Measurements from ENCODE around the gene SPINT4. TPM values are rescaled to one million over a fixed set of nuclear protein-coding genes. Genes with fewer than 3 reads are reported as not detected.
"Not testable (repeated sequence)": the region's sequence is repeated elsewhere in the genome, so short reads cannot be mapped to it uniquely, and the experiment has no call there.

The SPINT4 gene
- total and polyA plus RNA-seq, 4 donors: not detected

DNA sequence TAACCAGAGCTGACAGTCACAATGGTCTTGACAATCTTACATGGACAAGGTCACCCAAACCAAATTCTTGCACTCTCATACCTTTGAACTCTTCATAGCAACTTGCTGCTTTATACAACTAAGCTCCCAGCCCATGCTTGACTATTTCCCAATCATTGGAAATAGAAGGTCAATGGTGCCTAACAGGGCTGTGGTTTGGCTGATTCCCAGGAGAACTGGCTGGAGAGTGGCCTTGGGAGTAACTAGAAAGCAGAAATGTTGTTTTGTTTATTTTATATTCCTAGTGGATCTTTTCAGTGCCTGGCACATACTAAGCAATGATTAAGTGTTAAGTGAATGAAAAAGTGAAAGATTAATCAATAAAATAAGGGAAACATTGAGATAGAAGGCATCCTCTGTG is 3.0 kb downstream of the SPINT4 start:
- no peaks in the 10 kb centered on the region for H3K27me3 ChIP-seq (ENCODE audit: control insufficient read depth, insufficient read depth, low read length)
- no peak for DNase-seq (ENCODE audit: low read depth in 4 of 6, low spot score in 6 of 6)
- no peaks in the 10 kb centered on the region for H3K9me3 ChIP-seq (ENCODE audit: control insufficient read depth, insufficient read depth, low read length)
- no peak overlapping the region for H3K4me3 ChIP-seq (ENCODE audit: low read depth, low read length)
- no peaks in the 10 kb centered on the region for H3K4me1 ChIP-seq (ENCODE audit: control insufficient read depth, insufficient read depth, low read length)
- no peaks in the 10 kb centered on the region for H3K36me3 ChIP-seq (ENCODE audit: control insufficient read depth, insufficient read depth, low read length)
- no peak overlapping the region for H3K27ac ChIP-seq (ENCODE audit: low read depth, low read length)

DNA sequence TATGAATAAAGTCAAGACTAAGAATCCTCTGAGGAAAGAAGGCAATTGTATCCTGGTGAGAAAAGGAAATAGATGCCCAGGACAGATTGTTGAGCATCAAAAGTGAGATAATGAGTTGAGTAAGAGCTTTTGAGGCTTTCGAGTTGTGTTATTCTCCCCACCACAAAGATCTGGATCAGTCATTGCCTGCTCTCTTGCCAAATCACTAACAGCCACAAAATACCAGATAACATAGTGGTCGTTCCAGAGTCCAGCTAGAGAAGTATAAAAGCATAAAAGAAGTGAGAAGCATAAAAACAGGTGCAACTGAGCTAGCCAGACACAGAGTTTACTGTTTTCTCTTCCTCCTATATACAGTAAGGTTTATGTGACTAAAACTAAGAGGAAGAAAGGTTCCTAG is 4.9 kb downstream of the SPINT4 start:
- Histone ChIP-seq H3K27ac (ENCODE audit: low read depth, low read length) (no peak overlapping the region), H3K4me1 (ENCODE audit: control insufficient read depth, insufficient read depth, low read length) (no peaks in the 10 kb centered on the region), H3K27me3 (ENCODE audit: control insufficient read depth, insufficient read depth, low read length) (no peaks in the 10 kb centered on the region), H3K36me3 (ENCODE audit: control insufficient read depth, insufficient read depth, low read length) (no peaks in the 10 kb centered on the region), H3K4me3 (ENCODE audit: low read depth, low read length) (no peak overlapping the region), H3K9me3 (ENCODE audit: control insufficient read depth, insufficient read depth, low read length) (no peaks in the 10 kb centered on the region)
- DNase-seq (ENCODE audit: low read depth in 4 of 6, low spot score in 6 of 6): no peak
- WGBS (ENCODE audit: insufficient coverage): no CpG with 5 or more reads among the region's 2 CpGs

- H3K4me1 ChIP-seq (ENCODE audit: control insufficient read depth, insufficient read depth, low read length): no peaks in the 10 kb centered on the region
- no peak overlapping the region for H3K4me3 ChIP-seq (ENCODE audit: low read depth, low read length)
- H3K9me3 ChIP-seq (ENCODE audit: control insufficient read depth, insufficient read depth, low read length): peaks cover 3% of the 10 kb centered on the region
- DNase-seq (ENCODE audit: low read depth in 4 of 6, low spot score in 6 of 6): no peak
- H3K27ac ChIP-seq (ENCODE audit: low read depth, low read length): no peak overlapping the region
- H3K36me3 ChIP-seq (ENCODE audit: control insufficient read depth, insufficient read depth, low read length): no peaks in the 10 kb centered on the region
- H3K27me3 ChIP-seq (ENCODE audit: control insufficient read depth, insufficient read depth, low read length): no peaks in the 10 kb centered on the region
These were observed 10.1 kb downstream of the SPINT4 start for GRCh38 chr20:45732199-45732598.

- Histone ChIP-seq H3K4me3 (ENCODE audit: low read depth, low read length) (no peak overlapping the region), H3K36me3 (ENCODE audit: control insufficient read depth, insufficient read depth, low read length) (no peaks in the 10 kb centered on the region), H3K9me3 (ENCODE audit: control insufficient read depth, insufficient read depth, low read length) (peaks cover 3% of the 10 kb centered on the region), H3K27ac (ENCODE audit: low read depth, low read length) (no peak overlapping the region), H3K27me3 (ENCODE audit: control insufficient read depth, insufficient read depth, low read length) (no peaks in the 10 kb centered on the region), H3K4me1 (ENCODE audit: control insufficient read depth, insufficient read depth, low read length) (no peaks in the 10 kb centered on the region)
- DNase-seq (ENCODE audit: low read depth in 4 of 6, low spot score in 6 of 6): no peak
- 91% methylated on average over 8 of the region's 8 CpGs for WGBS (ENCODE audit: insufficient coverage)
These were observed 13.4 kb downstream of the SPINT4 start for GRCh38 chr20:45735552-45735951.

DNA sequence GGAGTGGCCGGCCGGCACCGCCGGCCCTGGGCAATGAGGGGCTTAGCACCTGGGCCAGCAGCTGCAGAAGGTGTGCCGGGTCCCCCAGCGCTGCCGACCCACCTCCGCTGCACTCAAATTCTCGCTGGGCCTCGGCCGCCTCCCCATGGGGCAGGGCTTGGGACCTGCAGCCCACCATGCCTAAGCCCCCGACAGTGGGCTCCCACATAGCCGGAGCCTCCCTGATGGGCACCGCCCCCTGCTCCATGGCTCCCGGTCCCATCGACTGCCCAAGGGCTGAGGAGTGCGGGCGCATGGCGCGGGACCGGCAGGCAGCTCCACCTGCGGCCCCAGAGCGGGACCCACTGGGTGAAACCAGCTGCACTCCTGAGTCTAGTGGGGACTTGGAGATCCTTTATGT is 13.8 kb downstream of the SPINT4 start:
- WGBS (ENCODE audit: insufficient coverage): 97% methylated on average over 21 of the region's 23 CpGs
- no peaks in the 10 kb centered on the region for H3K27me3 ChIP-seq (ENCODE audit: control insufficient read depth, insufficient read depth, low read length)
- no peaks in the 10 kb centered on the region for H3K36me3 ChIP-seq (ENCODE audit: control insufficient read depth, insufficient read depth, low read length)

GRCh38 chr20:45742596-45742995 is 20.4 kb downstream of the SPINT4 start:
- no peak overlapping the region for H3K4me3 ChIP-seq (ENCODE audit: low read depth, low read length)
- no peak for DNase-seq (ENCODE audit: low read depth in 4 of 6, low spot score in 6 of 6)
- no peaks in the 10 kb centered on the region for H3K9me3 ChIP-seq (ENCODE audit: control insufficient read depth, insufficient read depth, low read length)
- WGBS (ENCODE audit: insufficient coverage): 88% methylated on average over 1 of the region's 4 CpGs
- H3K27ac ChIP-seq (ENCODE audit: low read depth, low read length): no peak overlapping the region
- H3K4me1 ChIP-seq (ENCODE audit: control insufficient read depth, insufficient read depth, low read length): no peaks in the 10 kb centered on the region
- H3K36me3 ChIP-seq (ENCODE audit: control insufficient read depth, insufficient read depth, low read length): no peaks in the 10 kb centered on the region
- H3K27me3 ChIP-seq (ENCODE audit: control insufficient read depth, insufficient read depth, low read length): no peaks in the 10 kb centered on the region

More for the DNA sequence above, 13.8 kb downstream of the SPINT4 start:
- no peaks in the 10 kb centered on the region for H3K4me1 ChIP-seq (ENCODE audit: control insufficient read depth, insufficient read depth, low read length)
- no peak for DNase-seq (ENCODE audit: low read depth in 4 of 6, low spot score in 6 of 6)
- H3K27ac ChIP-seq (ENCODE audit: low read depth, low read length): no peak overlapping the region
- H3K9me3 ChIP-seq (ENCODE audit: control insufficient read depth, insufficient read depth, low read length): peaks cover 3% of the 10 kb centered on the region
- no peak overlapping the region for H3K4me3 ChIP-seq (ENCODE audit: low read depth, low read length)

- no peaks in the 10 kb centered on the region for H3K9me3 ChIP-seq (ENCODE audit: control insufficient read depth, insufficient read depth, low read length)
- no peak overlapping the region for H3K4me3 ChIP-seq (ENCODE audit: low read depth, low read length)
- H3K36me3 ChIP-seq (ENCODE audit: control insufficient read depth, insufficient read depth, low read length): no peaks in the 10 kb centered on the region
- H3K27me3 ChIP-seq (ENCODE audit: control insufficient read depth, insufficient read depth, low read length): no peaks in the 10 kb centered on the region
- DNase-seq (ENCODE audit: low read depth in 4 of 6, low spot score in 6 of 6): no peak
- H3K27ac ChIP-seq (ENCODE audit: low read depth, low read length): no peak overlapping the region
- no peaks in the 10 kb centered on the region for H3K4me1 ChIP-seq (ENCODE audit: control insufficient read depth, insufficient read depth, low read length)
These were observed 22.9 kb downstream of the SPINT4 start for GRCh38 chr20:45745015-45745414.

- Histone ChIP-seq H3K4me1 (ENCODE audit: control insufficient read depth, insufficient read depth, low read length) (no peaks in the 10 kb centered on the region), H3K36me3 (ENCODE audit: control insufficient read depth, insufficient read depth, low read length) (no peaks in the 10 kb centered on the region), H3K27ac (ENCODE audit: low read depth, low read length) (no peak overlapping the region), H3K9me3 (ENCODE audit: control insufficient read depth, insufficient read depth, low read length) (no peaks in the 10 kb centered on the region), H3K27me3 (ENCODE audit: control insufficient read depth, insufficient read depth, low read length) (no peaks in the 10 kb centered on the region), H3K4me3 (ENCODE audit: low read depth, low read length) (no peak overlapping the region)
- WGBS (ENCODE audit: insufficient coverage): no CpG with 5 or more reads among the region's 1 CpG
- DNase-seq (ENCODE audit: low read depth in 4 of 6, low spot score in 6 of 6): no peak
These were observed 29.6 kb downstream of the SPINT4 start for GRCh38 chr20:45751721-45752120.

- no peak overlapping the region for H3K27ac ChIP-seq (ENCODE audit: low read depth, low read length)
- H3K9me3 ChIP-seq (ENCODE audit: control insufficient read depth, insufficient read depth, low read length): no peaks in the 10 kb centered on the region
- H3K4me3 ChIP-seq (ENCODE audit: low read depth, low read length): no peak overlapping the region
- H3K36me3 ChIP-seq (ENCODE audit: control insufficient read depth, insufficient read depth, low read length): no peaks in the 10 kb centered on the region
- 100% methylated on average over 2 of the region's 3 CpGs for WGBS (ENCODE audit: insufficient coverage)
- H3K27me3 ChIP-seq (ENCODE audit: control insufficient read depth, insufficient read depth, low read length): no peaks in the 10 kb centered on the region
- DNase-seq (ENCODE audit: low read depth in 4 of 6, low spot score in 6 of 6): no peak
- no peaks in the 10 kb centered on the region for H3K4me1 ChIP-seq (ENCODE audit: control insufficient read depth, insufficient read depth, low read length)
These were observed 30.6 kb downstream of the SPINT4 start for GRCh38 chr20:45752746-45753145.

GRCh38 chr20:45758096-45758495 is 35.9 kb downstream of the SPINT4 start:
- H3K27ac ChIP-seq (ENCODE audit: low read depth, low read length): no peak overlapping the region
- no peak for DNase-seq (ENCODE audit: low read depth in 4 of 6, low spot score in 6 of 6)
- no peaks in the 10 kb centered on the region for H3K4me1 ChIP-seq (ENCODE audit: control insufficient read depth, insufficient read depth, low read length)
- no peaks in the 10 kb centered on the region for H3K27me3 ChIP-seq (ENCODE audit: control insufficient read depth, insufficient read depth, low read length)
- WGBS (ENCODE audit: insufficient coverage): 85% methylated on average over 3 of the region's 4 CpGs
- H3K36me3 ChIP-seq (ENCODE audit: control insufficient read depth, insufficient read depth, low read length): no peaks in the 10 kb centered on the region
- H3K4me3 ChIP-seq (ENCODE audit: low read depth, low read length): no peak overlapping the region
- no peaks in the 10 kb centered on the region for H3K9me3 ChIP-seq (ENCODE audit: control insufficient read depth, insufficient read depth, low read length)

DNA sequence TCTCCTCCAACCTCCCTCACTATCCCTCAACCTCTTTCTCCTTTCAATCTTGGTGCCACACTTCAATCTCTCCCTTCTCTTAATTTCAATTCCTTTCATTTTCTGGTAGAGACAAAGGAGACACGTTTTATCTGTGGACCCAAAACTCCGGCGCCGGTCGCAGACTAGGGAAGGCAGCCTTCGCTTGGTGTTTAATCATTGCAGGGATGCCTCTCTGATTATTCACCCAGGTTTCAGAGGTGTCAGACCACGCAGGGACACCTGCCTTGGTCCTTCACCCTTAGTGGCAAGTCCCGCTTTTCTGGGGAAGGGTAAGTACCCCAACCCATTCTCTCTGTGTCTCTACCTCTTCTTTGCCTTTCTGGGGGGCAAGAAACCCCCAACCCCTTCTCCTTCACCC is 37.8 kb downstream of the SPINT4 start:
- not testable (repeated sequence) for H3K36me3 ChIP-seq (ENCODE audit: control insufficient read depth, insufficient read depth, low read length); H3K4me1 ChIP-seq (ENCODE audit: control insufficient read depth, insufficient read depth, low read length); H3K4me3 ChIP-seq (ENCODE audit: low read depth, low read length); DNase-seq (ENCODE audit: low read depth in 4 of 6, low spot score in 6 of 6); H3K27me3 ChIP-seq (ENCODE audit: control insufficient read depth, insufficient read depth, low read length); H3K27ac ChIP-seq (ENCODE audit: low read depth, low read length); H3K9me3 ChIP-seq (ENCODE audit: control insufficient read depth, insufficient read depth, low read length)
- 90% methylated on average over 7 of the region's 8 CpGs for WGBS (ENCODE audit: insufficient coverage)
